HG02943 (cell line): ENCODE data around the gene SLIRP.
"Not testable (repeated sequence)": the region's sequence is repeated elsewhere in the genome, so short reads cannot be mapped to it uniquely, and the experiment has no call there.

Experiments used
- ATAC-seq: cut with Tn5 transposase; IDR thresholded peaks from one replicate; pipeline ENCODE4 v1.9.1; 2021; ENCODE audit warnings: mild to moderate bottlenecking, low read depth, moderate library complexity; ENCODE audit not compliant: unreplicated experiment

The SLIRP gene

DNA sequence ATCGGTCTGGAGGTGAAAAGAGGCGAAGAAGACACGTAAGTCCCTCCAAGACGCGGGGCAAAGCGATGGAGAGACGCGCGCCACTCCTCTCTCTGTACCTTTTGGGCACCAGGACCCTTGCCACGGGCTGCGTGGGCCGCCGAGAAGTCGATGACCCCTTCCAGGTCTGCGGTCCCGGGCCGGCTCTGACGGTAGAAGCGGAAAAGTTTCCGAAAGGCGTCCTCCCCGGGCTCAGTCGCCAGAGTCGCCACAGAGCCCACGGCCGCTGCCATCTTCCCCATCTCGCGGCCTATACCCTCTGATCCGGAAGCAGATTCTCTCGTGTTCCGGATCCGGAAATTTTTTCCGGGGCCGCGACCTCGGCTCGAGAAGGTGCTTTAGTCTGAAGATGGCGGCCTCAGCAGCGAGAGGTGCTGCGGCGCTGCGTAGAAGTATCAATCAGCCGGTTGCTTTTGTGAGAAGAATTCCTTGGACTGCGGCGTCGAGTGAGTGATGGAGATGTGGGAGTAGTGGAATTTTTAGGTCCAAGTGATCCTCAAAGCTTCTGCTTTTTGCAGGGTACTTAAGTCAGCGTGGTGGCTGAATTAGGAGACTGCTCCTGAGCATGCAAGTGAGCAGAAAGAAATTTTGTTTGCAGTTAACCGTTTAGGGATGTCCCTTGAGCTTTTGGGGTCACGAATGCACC, at the start of gene SLIRP, which contains the start of gene ALKBH1:
Gene SLIRP (plus strand): TSS at position 380 of the 685 bp plus-strand sequence. CDS start 9 bp downstream, at position 389.
Gene ALKBH1 (minus strand): TSS at position 300 of the 685 bp plus-strand sequence. CDS start 19 bp downstream, at position 281.
- ATAC-seq: peak; percentile 92

- no peak for ATAC-seq
Observed at GRCh38 chr14:77659831-77660230, 48.1 kb upstream of the SLIRP start.

DNA sequence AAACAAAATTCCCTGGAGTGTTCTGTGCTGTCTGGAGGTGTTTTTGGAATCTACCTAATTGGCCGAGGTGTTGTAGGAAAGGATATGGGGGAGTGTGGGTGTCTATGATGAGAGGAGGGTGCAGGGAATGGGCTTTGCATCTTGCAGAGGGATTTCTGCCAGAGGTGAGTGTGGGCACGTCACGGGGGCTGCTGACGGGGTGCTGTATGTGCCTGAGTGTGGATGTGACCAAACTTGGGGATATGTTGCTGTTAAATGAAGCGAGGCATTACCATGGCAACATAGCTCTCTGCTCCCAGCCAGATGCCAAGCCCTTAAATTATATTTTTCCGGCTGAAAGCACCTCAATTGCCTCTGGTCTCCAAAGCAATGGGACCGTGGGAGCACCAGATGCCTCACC, 47.1 kb upstream of the SLIRP start:
- no peak for ATAC-seq

DNA sequence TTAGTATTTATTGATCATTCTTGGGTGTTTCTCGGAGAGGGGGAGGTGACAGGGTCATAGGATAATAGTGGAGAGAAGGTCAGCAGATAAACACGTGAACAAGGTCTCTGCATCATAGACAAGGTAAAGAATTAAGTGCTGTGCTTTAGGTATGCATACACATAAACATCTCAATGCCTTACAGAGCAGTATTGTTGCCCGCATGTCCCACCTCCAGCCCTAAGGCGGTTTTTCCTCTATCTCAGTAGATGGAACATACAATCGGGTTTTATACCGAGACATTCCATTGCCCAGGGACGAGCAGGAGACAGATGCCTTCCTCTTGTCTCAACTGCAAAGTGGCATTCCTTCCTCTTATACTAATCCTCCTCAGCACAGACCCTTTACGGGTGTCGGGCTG, 46.3 kb upstream of the SLIRP start:
- not testable (repeated sequence) for ATAC-seq

- ATAC-seq: no peak
Observed at GRCh38 chr14:77663293-77663692, 44.6 kb upstream of the SLIRP start.

DNA sequence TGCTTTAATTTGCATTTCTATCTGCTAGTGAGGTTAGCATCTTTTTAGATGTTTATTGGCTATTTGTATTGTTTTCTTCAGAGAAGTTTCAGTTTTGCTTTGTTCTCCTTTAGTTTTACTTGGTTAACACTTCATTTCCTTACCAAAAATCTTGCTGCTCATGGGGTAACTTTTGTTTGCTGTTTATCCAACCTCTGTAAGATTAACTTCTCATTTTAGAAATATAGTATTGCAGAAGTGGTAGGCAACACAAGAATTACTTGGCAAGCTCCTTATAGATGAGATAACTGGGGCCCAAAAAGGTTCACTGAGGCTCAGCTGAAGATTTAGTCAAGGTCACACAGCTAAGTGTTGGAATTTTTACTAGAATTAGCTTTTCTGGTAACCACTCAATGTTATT, 40.6 kb upstream of the SLIRP start:
- ATAC-seq: no peak

DNA sequence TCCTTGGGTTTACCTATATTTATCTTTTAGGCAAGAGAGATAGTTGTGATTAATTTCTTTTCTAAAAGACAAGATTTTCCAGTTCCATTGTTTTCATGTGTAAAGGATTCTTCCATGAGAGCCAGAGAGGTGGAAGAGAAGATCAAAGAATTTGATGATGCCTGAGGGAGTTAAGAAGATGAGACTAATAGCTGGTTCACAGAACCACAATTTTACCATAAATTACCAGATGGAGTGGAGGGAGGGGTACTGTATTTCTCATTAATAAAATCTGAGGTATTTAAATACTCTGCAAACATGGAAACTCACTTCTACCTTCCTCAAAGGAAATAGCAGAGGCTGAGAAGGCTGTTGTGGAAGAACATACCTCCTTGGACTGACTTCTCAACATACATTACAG, 34.7 kb upstream of the SLIRP start:
- no peak for ATAC-seq

DNA sequence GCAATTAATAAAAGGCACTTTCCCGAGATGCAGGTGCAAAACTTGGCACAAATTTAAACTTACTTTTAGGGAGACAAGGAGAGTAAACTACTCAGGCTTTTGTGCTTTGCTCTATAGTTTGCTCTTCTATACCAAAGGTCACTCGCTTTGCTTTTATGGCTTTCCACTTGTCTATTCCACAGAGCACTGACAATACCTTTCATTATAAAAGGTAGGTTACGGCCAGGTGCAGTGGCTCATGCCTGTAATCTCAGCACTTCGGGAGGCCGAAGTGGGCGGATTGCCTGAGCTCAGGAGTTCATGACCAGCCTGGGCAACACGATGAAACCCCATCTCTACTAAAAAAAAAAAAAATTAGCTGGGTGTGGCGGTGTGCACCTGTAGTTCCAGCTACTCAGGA, 33.0 kb upstream of the SLIRP start:
- ATAC-seq: no peak

DNA sequence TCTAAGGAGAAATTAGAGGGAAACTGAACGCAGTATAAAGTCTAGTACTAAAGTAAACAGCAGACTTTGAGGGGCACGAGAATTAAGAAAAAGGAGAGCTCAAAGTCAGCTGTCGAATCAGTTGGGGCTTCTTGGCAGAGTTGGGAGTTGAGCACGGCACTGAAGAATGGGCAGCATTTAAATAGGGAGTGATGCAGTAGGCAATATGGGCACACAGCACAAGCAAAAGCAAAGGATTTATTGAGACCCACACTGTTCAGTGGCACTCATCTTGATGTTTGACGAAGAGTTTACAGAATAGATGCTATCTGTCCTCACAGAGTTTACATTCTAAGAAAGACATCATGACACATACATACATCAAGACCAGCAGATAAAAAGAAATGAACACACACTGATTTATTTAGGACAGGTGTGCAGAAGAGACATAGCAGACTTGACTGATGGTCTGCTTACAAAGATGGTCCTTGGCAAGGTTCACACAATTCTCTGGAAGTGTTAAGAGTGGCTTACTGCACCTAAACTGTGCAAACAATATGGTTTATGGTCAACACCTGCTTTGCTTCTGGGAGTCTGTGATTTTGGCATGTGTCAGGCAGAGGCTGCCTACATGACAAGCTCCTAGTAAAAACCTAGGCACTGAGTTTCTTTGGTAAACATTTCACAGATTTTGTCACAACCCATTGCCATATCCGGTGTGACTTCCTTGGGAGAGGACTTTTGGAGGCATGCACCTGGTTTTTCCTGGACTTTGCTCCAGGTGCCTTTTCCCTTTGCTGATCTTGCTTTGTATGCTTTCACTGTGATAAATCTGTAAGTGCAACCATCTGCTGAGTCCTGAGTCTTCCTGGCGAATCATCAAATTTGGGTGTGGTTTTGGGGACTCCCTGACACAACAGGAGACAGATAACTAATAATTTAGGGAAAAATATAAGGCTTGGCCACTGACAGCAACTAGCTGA, 26.4 kb upstream of the SLIRP start:
- no peak for ATAC-seq

- ATAC-seq: no peak
Observed at GRCh38 chr14:77682158-77682553, 25.7 kb upstream of the SLIRP start.

DNA sequence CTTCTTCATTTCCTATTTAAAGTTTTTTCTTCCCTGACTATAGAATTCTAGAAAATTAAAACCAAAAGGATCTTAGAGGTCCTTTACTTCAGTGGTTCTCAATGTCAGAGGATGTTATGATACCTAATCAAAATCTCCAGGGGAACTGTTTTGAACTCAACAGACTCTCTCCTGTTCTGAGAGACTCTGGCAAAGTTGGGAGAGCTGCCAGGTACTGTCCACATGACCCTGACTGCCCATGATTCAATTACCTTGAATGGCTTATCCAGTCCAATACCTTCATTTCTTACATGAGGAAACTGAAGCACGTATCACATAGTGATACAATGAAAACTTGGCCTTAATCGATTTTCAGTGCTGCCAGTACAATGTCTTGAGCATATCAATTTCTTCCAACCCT, 16.6 kb upstream of the SLIRP start:
- no peak for ATAC-seq

DNA sequence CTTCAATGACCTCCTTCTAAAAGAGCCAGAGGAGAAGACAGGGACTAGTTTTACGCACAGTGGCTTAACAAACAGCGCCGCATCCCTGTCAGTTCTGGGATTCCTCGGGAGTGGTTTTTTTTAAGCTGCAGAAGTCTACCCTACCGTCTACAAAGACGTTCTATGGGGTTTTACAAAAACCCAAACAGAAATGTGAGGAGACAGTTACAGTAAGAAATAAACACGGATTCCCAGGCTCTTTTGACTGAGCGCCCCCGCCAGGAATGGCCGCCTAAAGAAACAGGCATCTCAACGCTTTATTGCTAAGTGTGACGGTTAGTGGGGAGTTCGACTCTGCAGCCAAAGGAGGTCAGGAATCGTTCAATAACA, 564 bp upstream of the SLIRP start:
- ATAC-seq: peak; percentile 17

DNA sequence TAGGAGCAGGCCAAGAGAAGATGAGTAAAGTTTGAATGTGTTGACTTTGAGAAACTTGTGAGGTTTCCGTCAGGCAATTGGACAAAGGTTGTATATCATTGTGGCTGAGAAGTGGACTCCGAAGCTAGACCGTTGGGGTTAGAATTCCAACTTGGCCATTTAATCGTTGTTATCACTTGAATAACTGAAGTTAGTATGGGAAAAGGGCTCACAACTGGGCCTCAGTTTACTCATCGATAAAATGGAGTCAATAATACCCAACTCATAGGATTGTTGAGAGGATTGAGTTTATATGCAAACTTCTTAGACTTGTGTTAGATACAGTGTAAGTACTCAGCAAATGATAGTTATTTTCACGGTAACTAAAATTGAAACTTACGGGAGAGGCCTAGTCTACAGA, 846 bp downstream of the SLIRP start:
- ATAC-seq: no peak

GRCh38 chr14:77709412-77709811, 1.5 kb downstream of the SLIRP start:
- ATAC-seq: no peak

DNA sequence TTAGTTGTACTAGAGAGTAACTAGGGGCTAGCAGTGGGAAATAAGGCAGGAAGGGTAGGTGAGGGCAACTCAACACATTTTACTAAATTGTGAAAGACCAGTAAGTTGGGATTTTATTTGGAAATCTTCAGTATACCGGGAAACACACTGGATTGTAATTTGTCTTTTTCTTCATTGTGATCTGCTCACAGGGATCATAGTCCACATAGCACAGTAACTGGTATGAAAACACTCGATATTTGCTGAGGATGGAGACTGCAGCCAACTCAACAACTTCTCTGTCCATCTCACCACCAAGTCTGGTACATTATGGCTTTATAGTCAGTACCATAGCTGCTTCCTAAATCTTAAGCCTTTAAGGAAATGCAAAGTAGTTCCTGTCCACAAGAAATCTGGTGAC, 2.5 kb downstream of the SLIRP start:
- no peak for ATAC-seq

- ATAC-seq: no peak
Observed at GRCh38 chr14:77714926-77715325, 7.0 kb downstream of the SLIRP start.

DNA sequence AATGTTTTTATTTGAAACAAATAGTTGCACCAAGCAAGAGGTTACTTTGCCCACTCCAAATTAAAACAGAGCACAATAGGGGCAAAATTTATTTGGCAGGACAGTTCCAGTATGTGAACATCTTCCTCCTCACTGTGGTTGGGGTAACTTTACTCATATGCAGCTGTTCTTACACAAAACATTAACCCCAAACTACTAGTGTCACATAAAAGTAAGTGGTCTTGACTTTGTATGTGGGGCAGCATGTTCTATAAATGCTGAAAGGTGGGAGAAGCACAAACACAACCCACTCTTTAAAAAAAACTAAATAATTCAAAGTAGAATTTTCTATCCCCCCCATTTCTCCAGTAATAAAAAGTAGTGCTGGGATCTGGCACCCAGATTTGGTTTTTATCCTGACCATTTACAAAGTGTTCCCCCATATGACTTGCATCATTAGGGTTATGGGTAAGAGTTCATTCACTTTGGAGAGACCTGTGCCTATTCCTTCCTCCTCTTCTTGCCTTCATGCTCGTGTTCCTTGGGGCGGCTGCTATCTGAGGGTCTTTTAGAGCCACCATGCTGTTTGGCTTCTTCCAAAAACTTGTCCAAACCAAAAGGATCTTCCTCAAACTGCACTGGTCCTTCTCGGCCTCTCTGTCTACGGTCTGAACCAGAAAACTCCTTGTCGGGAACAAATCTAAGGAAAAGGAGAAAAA, 9.9 kb downstream of the SLIRP start:
- no peak for ATAC-seq

DNA sequence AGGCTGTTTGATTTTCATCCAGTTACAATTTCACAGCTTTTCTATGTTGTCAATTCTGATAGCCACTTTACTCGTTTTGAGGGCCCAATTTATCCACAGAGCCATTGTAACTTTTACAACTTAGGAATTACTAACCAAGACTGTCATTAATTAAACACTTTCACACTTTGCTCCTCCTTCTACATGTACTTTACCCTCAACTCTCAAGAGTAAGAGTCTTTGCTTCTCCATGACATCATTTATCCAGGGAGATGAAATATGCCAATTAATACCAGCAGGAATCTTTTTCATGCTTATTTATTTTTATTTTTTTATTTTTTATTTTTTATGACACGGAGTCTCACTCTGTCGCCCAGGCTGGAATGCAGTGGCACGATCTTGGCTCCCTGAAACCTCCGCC, 13.5 kb downstream of the SLIRP start:
- ATAC-seq: no peak

DNA sequence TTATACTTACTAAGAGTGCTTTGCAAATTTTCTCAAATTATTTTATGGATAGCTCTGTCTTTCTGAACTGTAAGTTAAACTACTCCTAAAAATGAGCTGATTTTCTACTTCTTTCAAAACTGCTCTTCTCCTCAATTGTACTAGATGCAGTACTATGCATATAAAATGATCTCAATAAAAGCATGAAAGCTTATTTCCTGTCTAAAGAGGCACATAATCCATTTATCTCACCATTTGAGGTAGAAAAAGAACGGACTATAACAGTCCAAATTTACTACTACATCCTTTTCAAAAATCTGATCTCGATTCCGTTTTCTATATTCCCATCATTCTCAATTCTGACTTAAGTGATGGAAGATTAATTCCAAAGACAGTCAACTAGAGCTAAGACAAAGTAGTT, 14.4 kb downstream of the SLIRP start:
- no peak for ATAC-seq

- ATAC-seq: no peak
Observed at GRCh38 chr14:77730976-77731497, 23.1 kb downstream of the SLIRP start.
